ENCODE measurements around the gene TM9SF1.

TM9SF1 gene

DNA sequence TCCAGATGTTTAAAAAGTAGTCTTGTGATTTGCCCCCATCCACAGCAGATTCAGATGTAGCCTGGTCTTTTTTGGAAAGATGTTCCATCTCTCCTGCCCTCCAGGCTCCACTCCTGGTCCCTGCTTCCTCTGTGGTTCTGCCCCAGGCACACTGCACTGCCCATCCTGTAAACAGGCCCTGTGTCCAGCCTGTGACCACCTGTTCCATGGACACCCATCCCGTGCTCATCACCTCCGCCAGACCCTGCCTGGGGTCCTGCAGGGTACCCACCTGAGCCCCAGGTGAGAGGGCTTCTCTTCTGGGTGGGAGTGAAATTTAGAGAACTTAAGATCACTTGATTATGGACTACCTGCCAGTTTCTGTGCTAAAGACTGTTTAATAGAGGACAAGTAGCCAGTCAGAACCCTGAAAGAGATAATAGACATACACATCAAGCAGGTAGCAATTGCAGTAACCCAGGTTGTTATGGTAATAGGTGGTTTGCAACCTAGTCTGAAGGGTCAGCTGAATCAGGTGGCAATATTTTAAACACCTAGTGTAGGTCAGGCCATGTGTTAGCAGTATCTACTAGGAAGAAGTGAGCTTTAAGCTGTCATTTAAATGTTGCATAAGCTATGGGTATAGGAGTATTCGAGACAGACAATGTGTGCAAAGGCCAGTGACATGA is 45.8 kb downstream of the TM9SF1 start:
- H3K4me1 ChIP-seq (ENCODE audit: control insufficient read depth, insufficient read depth, low read depth, low read length) = peaks cover 15% of the 10 kb centered on the region
- WGBS = 94% methylated on average over 3 of the region's 3 CpGs
- H3K18ac ChIP-seq (ENCODE audit: low read depth in 1 of 2, low read length in 2 of 2) = no peak overlapping the region
- H4K8ac ChIP-seq (ENCODE audit: low read length) = no peak overlapping the region
- H3K9ac ChIP-seq (ENCODE audit: low read length) = no peak overlapping the region
- H2BK12ac ChIP-seq (ENCODE audit: low read length in 2 of 2) = no peak overlapping the region
- no peak overlapping the region for H3K4me3 ChIP-seq (ENCODE audit: insufficient read depth in 1 of 2, low read depth in 1 of 2, low read length in 2 of 2)
- H3K4ac ChIP-seq (ENCODE audit: low read depth in 1 of 2, low read length in 2 of 2) = no peak overlapping the region
- H2BK120ac ChIP-seq (ENCODE audit: low read depth, low read length) = no peak overlapping the region
- H3K36me3 ChIP-seq (ENCODE audit: control insufficient read depth in 1 of 2, insufficient read depth in 2 of 2, low read depth in 1 of 2, low read length in 2 of 2) = peaks cover 31 to 50% of the 10 kb centered on the region in 2 experiments
- H3K14ac ChIP-seq (ENCODE audit: low read length in 2 of 2) = no peak overlapping the region
- H2BK15ac ChIP-seq (ENCODE audit: low read depth, poor library complexity, severe bottlenecking) = no peak overlapping the region
- peaks cover 28% of the 10 kb centered on the region for H3K79me1 ChIP-seq (replicated peaks; ENCODE audit: low read length, poor library complexity, severe bottlenecking)
- H2AFZ ChIP-seq (ENCODE audit: low read depth, low read length) = no peak overlapping the region
- no peaks in the 10 kb centered on the region for H3K9me3 ChIP-seq (ENCODE audit: control insufficient read depth, low read length)
- no peak for DNase-seq
- H3K23ac ChIP-seq (ENCODE audit: low read length in 2 of 2) = peak overlapping the region in 1 of 2 experiments; percentile 28
- H2BK5ac ChIP-seq (ENCODE audit: low read depth, low read length, poor library complexity, severe bottlenecking) = no peak overlapping the region
- no peak overlapping the region for H3K4me2 ChIP-seq (ENCODE audit: low read length, poor library complexity, severe bottlenecking)
- H3K27me3 ChIP-seq (ENCODE audit: control insufficient read depth in 1 of 2, insufficient read depth in 1 of 2, low read length in 2 of 2) = no peaks in the 10 kb centered on the region
- no peak overlapping the region for H3K27ac ChIP-seq (ENCODE audit: low read length, poor library complexity, severe bottlenecking)
- no peak overlapping the region for H4K91ac ChIP-seq (ENCODE audit: low read length)
- H2AK5ac ChIP-seq (ENCODE audit: low read length, severe bottlenecking) = no peak overlapping the region

DNA sequence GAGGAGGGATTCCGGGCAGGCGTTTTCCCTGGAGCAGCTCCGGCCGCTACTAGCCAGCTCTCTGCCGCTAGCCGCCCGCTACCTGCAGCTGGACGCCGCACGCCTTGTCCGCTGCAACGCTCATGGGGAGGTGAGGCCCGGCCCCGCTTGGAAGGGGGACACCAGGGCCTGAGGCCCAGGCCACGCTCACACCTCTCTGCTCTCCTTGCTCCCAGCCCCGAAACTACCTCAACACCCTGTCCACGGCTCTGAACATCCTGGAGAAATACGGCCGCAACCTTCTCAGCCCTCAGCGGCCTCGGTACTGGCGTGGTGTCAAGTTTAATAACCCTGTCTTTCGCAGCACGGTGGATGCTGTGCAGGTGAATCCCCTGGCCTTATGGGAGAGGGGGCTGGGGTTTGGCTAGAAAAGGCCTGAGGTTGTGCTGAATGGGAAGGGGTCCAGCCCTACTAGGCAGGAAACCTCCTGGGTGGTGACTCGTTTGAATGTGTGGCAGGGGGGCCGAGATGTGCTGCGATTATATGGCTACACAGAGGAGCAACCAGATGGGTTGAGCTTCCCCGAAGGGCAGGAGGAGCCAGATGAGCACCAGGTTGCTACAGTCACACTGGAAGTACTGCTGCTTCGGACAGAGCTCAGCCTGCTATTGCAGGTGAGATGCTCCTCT is 47.3 kb downstream of the TM9SF1 start:
- H2AFZ ChIP-seq (ENCODE audit: low read depth, low read length) = peak overlapping the region; percentile 42
- no peak overlapping the region for H2BK5ac ChIP-seq (ENCODE audit: low read depth, low read length, poor library complexity, severe bottlenecking)
- peak overlapping the region; percentile 31 for H2BK15ac ChIP-seq (ENCODE audit: low read depth, poor library complexity, severe bottlenecking)
- peak overlapping the region; percentile 92 to 96 for H3K4me3 ChIP-seq (ENCODE audit: insufficient read depth in 1 of 2, low read depth in 1 of 2, low read length in 2 of 2)
- H3K14ac ChIP-seq (ENCODE audit: low read length in 2 of 2) = peak overlapping the region in 1 of 2 experiments; percentile 91
- peak overlapping the region in 1 of 2 experiments; percentile 55 for H2BK12ac ChIP-seq (ENCODE audit: low read length in 2 of 2)
- H3K27me3 ChIP-seq (ENCODE audit: control insufficient read depth in 1 of 2, insufficient read depth in 1 of 2, low read length in 2 of 2) = no peaks in the 10 kb centered on the region
- H4K91ac ChIP-seq (ENCODE audit: low read length) = no peak overlapping the region
- H3K4me1 ChIP-seq (ENCODE audit: control insufficient read depth, insufficient read depth, low read depth, low read length) = peaks cover 17% of the 10 kb centered on the region
- peaks cover 37 to 60% of the 10 kb centered on the region in 2 experiments for H3K36me3 ChIP-seq (ENCODE audit: control insufficient read depth in 1 of 2, insufficient read depth in 2 of 2, low read depth in 1 of 2, low read length in 2 of 2)
- H2BK120ac ChIP-seq (ENCODE audit: low read depth, low read length) = peak overlapping the region; percentile 67
- peak overlapping the region; percentile 94 for H3K9ac ChIP-seq (ENCODE audit: low read length)
- peak overlapping the region; percentile 89 to 96 for H3K4ac ChIP-seq (ENCODE audit: low read depth in 1 of 2, low read length in 2 of 2)
- H3K79me1 ChIP-seq (replicated peaks; ENCODE audit: low read length, poor library complexity, severe bottlenecking) = peaks cover 37% of the 10 kb centered on the region
- peak overlapping the region; percentile 76 for H4K8ac ChIP-seq (ENCODE audit: low read length)
- H3K9me3 ChIP-seq (ENCODE audit: control insufficient read depth, low read length) = no peaks in the 10 kb centered on the region
- DNase-seq = no peak
- peak overlapping the region; percentile 55 to 77 for H3K18ac ChIP-seq (ENCODE audit: low read depth in 1 of 2, low read length in 2 of 2)
- peak overlapping the region; percentile 10 for H2AK5ac ChIP-seq (ENCODE audit: low read length, severe bottlenecking)
- H3K4me2 ChIP-seq (ENCODE audit: low read length, poor library complexity, severe bottlenecking) = peak overlapping the region; percentile 96
- peak overlapping the region; percentile 3 for H3K27ac ChIP-seq (ENCODE audit: low read length, poor library complexity, severe bottlenecking)
- 8% methylated on average over 25 of the region's 29 CpGs for WGBS
- H3K23ac ChIP-seq (ENCODE audit: low read length in 2 of 2) = peak overlapping the region in 1 of 2 experiments; percentile 46

DNA sequence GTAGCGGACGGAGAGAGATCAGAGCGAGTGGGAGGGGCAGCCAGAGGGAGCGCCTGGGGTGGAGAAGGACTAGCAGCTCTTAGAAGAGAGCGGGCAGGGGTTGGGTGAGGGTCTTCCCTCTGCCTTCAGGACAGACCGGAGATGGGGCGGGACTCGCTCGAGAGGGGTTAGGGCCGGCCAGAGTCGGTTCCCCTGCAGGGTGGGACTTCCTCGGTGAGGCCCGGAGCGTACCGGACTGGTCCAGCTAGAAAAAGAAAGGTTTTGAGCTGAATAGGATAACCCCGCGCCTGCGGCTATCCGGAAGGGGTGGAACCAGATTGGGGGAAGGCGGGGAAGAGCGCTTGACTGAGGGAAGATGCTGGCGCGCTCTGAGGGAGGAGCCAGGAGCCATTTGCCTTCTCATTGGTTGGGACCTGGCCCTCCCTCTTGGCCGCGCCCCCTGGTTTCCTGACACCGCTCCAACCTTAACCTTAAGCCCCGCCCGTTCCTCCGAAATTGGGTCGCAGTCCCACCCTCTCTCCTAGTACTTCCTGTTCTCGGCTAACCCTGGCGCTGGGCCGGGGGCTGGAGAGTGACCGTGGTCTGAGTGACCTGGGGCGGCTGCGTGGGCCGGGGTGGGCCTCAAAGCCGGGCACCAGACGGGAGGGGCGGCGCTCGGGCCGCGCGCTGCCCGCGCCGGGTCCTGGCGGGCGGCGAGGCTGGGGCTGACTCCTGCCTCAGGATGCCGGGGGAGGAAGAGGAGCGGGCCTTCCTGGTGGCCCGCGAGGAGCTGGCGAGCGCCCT is 48.1 kb downstream of the TM9SF1 start, which contains the start of gene RNF31:
RNF31 (plus strand) TSS at position 521 of the 783 bp plus-strand sequence; CDS start at position 722, 201 bp downstream.
- peak within 1 kb of the TSS; percentile 67 for H2BK120ac ChIP-seq (ENCODE audit: low read depth, low read length)
- under 1% methylated on average over 50 of the region's 57 CpGs for WGBS

More for the DNA sequence above, 48.1 kb downstream of the TM9SF1 start, which contains the start of gene RNF31:
- H4K91ac ChIP-seq (ENCODE audit: low read length) = peak within 1 kb of the TSS; percentile 66
- H2BK15ac ChIP-seq (ENCODE audit: low read depth, poor library complexity, severe bottlenecking) = peak within 1 kb of the TSS; percentile 97
- peak within 1 kb of the TSS; percentile 44 to 55 for H2BK12ac ChIP-seq (ENCODE audit: low read length in 2 of 2)
- H3K9ac ChIP-seq (ENCODE audit: low read length) = peak within 1 kb of the TSS; percentile 94
- no peaks in the 10 kb centered on the region for H3K9me3 ChIP-seq (ENCODE audit: control insufficient read depth, low read length)
- H3K18ac ChIP-seq (ENCODE audit: low read depth in 1 of 2, low read length in 2 of 2) = peak within 1 kb of the TSS; percentile 87 to 88
- H3K4ac ChIP-seq (ENCODE audit: low read depth in 1 of 2, low read length in 2 of 2) = peak within 1 kb of the TSS; percentile 89 to 96
- H3K79me1 ChIP-seq (replicated peaks; ENCODE audit: low read length, poor library complexity, severe bottlenecking) = peaks cover 39% of the 10 kb centered on the region
- peak within 1 kb of the TSS; percentile 96 for H3K4me2 ChIP-seq (ENCODE audit: low read length, poor library complexity, severe bottlenecking)
- peak within 1 kb of the TSS in 1 of 2 experiments; percentile 91 for H3K14ac ChIP-seq (ENCODE audit: low read length in 2 of 2)
- H2AK5ac ChIP-seq (ENCODE audit: low read length, severe bottlenecking) = peak within 1 kb of the TSS; percentile 10
- peaks cover 18% of the 10 kb centered on the region for H3K4me1 ChIP-seq (ENCODE audit: control insufficient read depth, insufficient read depth, low read depth, low read length)
- H3K27ac ChIP-seq (ENCODE audit: low read length, poor library complexity, severe bottlenecking) = peak within 1 kb of the TSS; percentile 81
- DNase-seq = peak; percentile 98
- H2AFZ ChIP-seq (ENCODE audit: low read depth, low read length) = peak within 1 kb of the TSS; percentile 43
- H3K36me3 ChIP-seq (ENCODE audit: control insufficient read depth in 1 of 2, insufficient read depth in 2 of 2, low read depth in 1 of 2, low read length in 2 of 2) = peaks cover 37 to 57% of the 10 kb centered on the region in 2 experiments
- H3K4me3 ChIP-seq (ENCODE audit: insufficient read depth in 1 of 2, low read depth in 1 of 2, low read length in 2 of 2) = peak within 1 kb of the TSS; percentile 92 to 96
- no peaks in the 10 kb centered on the region for H3K27me3 ChIP-seq (ENCODE audit: control insufficient read depth in 1 of 2, insufficient read depth in 1 of 2, low read length in 2 of 2)
- H2BK5ac ChIP-seq (ENCODE audit: low read depth, low read length, poor library complexity, severe bottlenecking) = no peak within 1 kb of the TSS
- peak within 1 kb of the TSS; percentile 85 for H4K8ac ChIP-seq (ENCODE audit: low read length)
- peak within 1 kb of the TSS in 1 of 2 experiments; percentile 75 for H3K23ac ChIP-seq (ENCODE audit: low read length in 2 of 2)

All from mesenchymal stem cell (in vitro differentiated cells and primary cell).